Adrenal gland (tissue), 5 donors: ENCODE data around the gene ACBD6.

Experiments used
- POLR2A ChIP-seq, 2 donors: fragments of 450-650 bp; IDR thresholded peaks; one replicate each; pipeline ENCODE4 v1.6.1; 2017; ENCODE audit warnings: antibody characterized with exemption in 2 of 2, mild to moderate bottlenecking in 2 of 2, moderate library complexity in 1 of 2
- TF ChIP-seq, protein P1 (sequence below), 6 experiments: fragments of 450-650 bp in 4 of 6; fragments of 200-600 bp in 2 of 6; sonication (generic) in 1 of 6; IDR thresholded peaks; 1 replicate in 5 of 6; 2 replicates in 1 of 6; pipeline versions ENCODE4 v1.5.1 to v1.8.0; 2016 to 2021; ENCODE audit warnings: antibody characterized with exemption in 6 of 6, mild to moderate bottlenecking in 2 of 6, moderate library complexity in 1 of 6
- donor health status: DM: no; HTN: no; CAD: no.

DNA sequence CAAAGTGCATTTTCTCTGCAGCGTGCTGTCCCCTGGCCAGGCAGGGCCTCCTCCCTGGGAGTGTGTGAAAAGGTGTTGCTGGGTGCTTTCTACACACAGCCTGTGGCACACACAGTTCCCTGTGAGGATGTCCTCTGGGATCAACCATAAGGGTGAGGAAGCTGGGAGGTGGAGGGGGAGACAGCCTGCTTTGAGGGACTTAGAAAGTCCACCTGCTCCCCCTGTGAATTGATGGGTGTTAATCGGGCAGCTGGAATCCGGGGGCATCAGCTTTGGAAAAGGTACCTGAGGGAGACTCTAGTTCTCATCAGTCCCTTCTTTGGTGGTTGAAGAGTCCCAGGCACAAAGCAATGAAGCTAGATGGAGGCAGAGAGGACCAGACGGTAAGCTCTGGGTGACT, 236.5 kb downstream of the ACBD6 start:
- TF ChIP-seq, protein P1, sequence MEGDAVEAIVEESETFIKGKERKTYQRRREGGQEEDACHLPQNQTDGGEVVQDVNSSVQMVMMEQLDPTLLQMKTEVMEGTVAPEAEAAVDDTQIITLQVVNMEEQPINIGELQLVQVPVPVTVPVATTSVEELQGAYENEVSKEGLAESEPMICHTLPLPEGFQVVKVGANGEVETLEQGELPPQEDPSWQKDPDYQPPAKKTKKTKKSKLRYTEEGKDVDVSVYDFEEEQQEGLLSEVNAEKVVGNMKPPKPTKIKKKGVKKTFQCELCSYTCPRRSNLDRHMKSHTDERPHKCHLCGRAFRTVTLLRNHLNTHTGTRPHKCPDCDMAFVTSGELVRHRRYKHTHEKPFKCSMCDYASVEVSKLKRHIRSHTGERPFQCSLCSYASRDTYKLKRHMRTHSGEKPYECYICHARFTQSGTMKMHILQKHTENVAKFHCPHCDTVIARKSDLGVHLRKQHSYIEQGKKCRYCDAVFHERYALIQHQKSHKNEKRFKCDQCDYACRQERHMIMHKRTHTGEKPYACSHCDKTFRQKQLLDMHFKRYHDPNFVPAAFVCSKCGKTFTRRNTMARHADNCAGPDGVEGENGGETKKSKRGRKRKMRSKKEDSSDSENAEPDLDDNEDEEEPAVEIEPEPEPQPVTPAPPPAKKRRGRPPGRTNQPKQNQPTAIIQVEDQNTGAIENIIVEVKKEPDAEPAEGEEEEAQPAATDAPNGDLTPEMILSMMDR (IDR thresholded peaks at IDR 0.05): no peak
- TF ChIP-seq POLR2A (IDR thresholded peaks at IDR 0.05): no peak
